ENCODE measurements around the gene AJM1.

Gene AJM1

GRCh38 chr9:136808075-136808805, 34.0 kb upstream of the AJM1 start:
- peaks cover 8 to 63% of the 10 kb centered on the region in 2 donors for H3K36me3 ChIP-seq (replicated peaks in 1 of 2; ENCODE audit: control insufficient read depth in 2 of 2, insufficient read depth in 2 of 2, low read length in 2 of 2)
- H3K9ac ChIP-seq (ENCODE audit: low read depth, low read length, poor library complexity), result peak overlapping the region; percentile 93
- peaks cover 2% of the 10 kb centered on the region in 2 donors for H3K9me3 ChIP-seq (replicated peaks in 1 of 2; ENCODE audit: control insufficient read depth in 2 of 2, insufficient read depth in 1 of 2, low read depth in 1 of 2, low read length in 2 of 2)
- peak overlapping the region; percentile 99 for H2AK5ac ChIP-seq (ENCODE audit: low read depth, low read length)
- H3K4ac ChIP-seq (ENCODE audit: low read length), result peak overlapping the region; percentile 53
- H3K14ac ChIP-seq (ENCODE audit: low read length), result peak overlapping the region; percentile 89
- H2BK12ac ChIP-seq (ENCODE audit: low read length), result no peak overlapping the region
- no peak overlapping the region for H4K91ac ChIP-seq (ENCODE audit: low read depth, low read length, poor library complexity)
- H2AFZ ChIP-seq (ENCODE audit: low read length), result peak overlapping the region; percentile 88
- H3K4me3 ChIP-seq (ENCODE audit: low read length in 2 of 2), result peak overlapping the region; percentile 91 to 96
- H3K27me3 ChIP-seq (ENCODE audit: control insufficient read depth in 3 of 3, insufficient read depth in 3 of 3, low read depth in 1 of 3, low read length in 3 of 3), result no peaks in the 10 kb centered on the region
- H3K4me1 ChIP-seq (ENCODE audit: control insufficient read depth in 2 of 2, insufficient read depth in 1 of 2, low read depth in 1 of 2, low read length in 2 of 2), result peaks cover 8 to 15% of the 10 kb centered on the region in 2 donors
- no peak for DNase-seq (ENCODE audit: low spot score)
- peak overlapping the region; percentile 97 for H3K23ac ChIP-seq (ENCODE audit: low read depth, low read length, poor library complexity)
- peak overlapping the region; percentile 90 for H2BK5ac ChIP-seq (ENCODE audit: low read length)
- no peak overlapping the region for H4K8ac ChIP-seq (ENCODE audit: low read depth, low read length)
- H2BK120ac ChIP-seq (ENCODE audit: low read depth, low read length), result no peak overlapping the region
- peak overlapping the region; percentile 49 for H3K4me2 ChIP-seq (ENCODE audit: insufficient read depth, low read length, poor library complexity, severe bottlenecking)
- H3K79me1 ChIP-seq (ENCODE audit: low read depth, low read length), result peaks cover 12% of the 10 kb centered on the region
- WGBS, 2 donors (ENCODE audit: extremely low coverage in 2 of 2, insufficient read length in 2 of 2, insufficient replicate concordance in 1 of 2), result no CpG with 5 or more reads among the region's 93 CpGs
- H3K18ac ChIP-seq (ENCODE audit: low read length), result peak overlapping the region; percentile 96
- no peak overlapping the region for H3K27ac ChIP-seq (replicated peaks; ENCODE audit: low read length)
- no peak overlapping the region for H2BK15ac ChIP-seq (ENCODE audit: low read length)

- Histone ChIP-seq H2BK12ac (ENCODE audit: low read length) (no peak overlapping the region), H2BK120ac (ENCODE audit: low read depth, low read length) (no peak overlapping the region), H3K27ac (replicated peaks; ENCODE audit: low read length) (no peak overlapping the region), H3K4me3 (ENCODE audit: low read length in 2 of 2) (peak overlapping the region; percentile 91 to 96), H3K27me3 (ENCODE audit: control insufficient read depth in 3 of 3, insufficient read depth in 3 of 3, low read depth in 1 of 3, low read length in 3 of 3) (no peaks in the 10 kb centered on the region), H4K91ac (ENCODE audit: low read depth, low read length, poor library complexity) (no peak overlapping the region), H4K8ac (ENCODE audit: low read depth, low read length) (no peak overlapping the region), H2BK15ac (ENCODE audit: low read length) (no peak overlapping the region), H3K9ac (ENCODE audit: low read depth, low read length, poor library complexity) (no peak overlapping the region), H3K9me3 (replicated peaks in 1 of 2; ENCODE audit: control insufficient read depth in 2 of 2, insufficient read depth in 1 of 2, low read depth in 1 of 2, low read length in 2 of 2) (peaks cover 2% of the 10 kb centered on the region in 2 donors), H3K4me1 (ENCODE audit: control insufficient read depth in 2 of 2, insufficient read depth in 1 of 2, low read depth in 1 of 2, low read length in 2 of 2) (peaks cover 8 to 15% of the 10 kb centered on the region in 2 donors), H3K14ac (ENCODE audit: low read length) (no peak overlapping the region), H3K4me2 (ENCODE audit: insufficient read depth, low read length, poor library complexity, severe bottlenecking) (peak overlapping the region; percentile 49), H2AK5ac (ENCODE audit: low read depth, low read length) (no peak overlapping the region), H2AFZ (ENCODE audit: low read length) (peak overlapping the region; percentile 88), H3K4ac (ENCODE audit: low read length) (no peak overlapping the region), H3K36me3 (replicated peaks in 1 of 2; ENCODE audit: control insufficient read depth in 2 of 2, insufficient read depth in 2 of 2, low read length in 2 of 2) (peaks cover 8 to 67% of the 10 kb centered on the region in 2 donors), H3K18ac (ENCODE audit: low read length) (no peak overlapping the region), H3K23ac (ENCODE audit: low read depth, low read length, poor library complexity) (no peak overlapping the region), H3K79me1 (ENCODE audit: low read depth, low read length) (peaks cover 12% of the 10 kb centered on the region), H2BK5ac (ENCODE audit: low read length) (no peak overlapping the region)
- no peak for DNase-seq (ENCODE audit: low spot score)
- no CpG with 5 or more reads among the region's 14 CpGs for WGBS, 2 donors (ENCODE audit: extremely low coverage in 2 of 2, insufficient read length in 2 of 2, insufficient replicate concordance in 1 of 2)
These were observed 33.5 kb upstream of the AJM1 start for GRCh38 chr9:136808806-136809158.

GRCh38 chr9:136814725-136815421, 27.4 kb upstream of the AJM1 start:
- no peak overlapping the region for H3K4me3 ChIP-seq (ENCODE audit: low read length in 2 of 2)
- no peak overlapping the region for H3K14ac ChIP-seq (ENCODE audit: low read length)
- 100% methylated on average over 2 of the region's 13 CpGs; no CpG with 5 or more reads in 1 of the 2 donors for WGBS, 2 donors (ENCODE audit: extremely low coverage in 2 of 2, insufficient read length in 2 of 2, insufficient replicate concordance in 1 of 2)
- H3K4ac ChIP-seq (ENCODE audit: low read length), result no peak overlapping the region
- H3K4me2 ChIP-seq (ENCODE audit: insufficient read depth, low read length, poor library complexity, severe bottlenecking), result no peak overlapping the region
- H2AK5ac ChIP-seq (ENCODE audit: low read depth, low read length), result no peak overlapping the region
- peaks cover 0 to 4% of the 10 kb centered on the region in 2 donors for H3K4me1 ChIP-seq (ENCODE audit: control insufficient read depth in 2 of 2, insufficient read depth in 1 of 2, low read depth in 1 of 2, low read length in 2 of 2)
- H2BK15ac ChIP-seq (ENCODE audit: low read length), result no peak overlapping the region
- no peak overlapping the region for H2BK5ac ChIP-seq (ENCODE audit: low read length)
- no peak overlapping the region for H2BK12ac ChIP-seq (ENCODE audit: low read length)
- no peak overlapping the region for H3K27ac ChIP-seq (replicated peaks; ENCODE audit: low read length)
- H4K8ac ChIP-seq (ENCODE audit: low read depth, low read length), result no peak overlapping the region
- no peak overlapping the region for H2BK120ac ChIP-seq (ENCODE audit: low read depth, low read length)
- H3K9me3 ChIP-seq (replicated peaks in 1 of 2; ENCODE audit: control insufficient read depth in 2 of 2, insufficient read depth in 1 of 2, low read depth in 1 of 2, low read length in 2 of 2), result peaks cover 0 to 5% of the 10 kb centered on the region in 2 donors
- H3K23ac ChIP-seq (ENCODE audit: low read depth, low read length, poor library complexity), result no peak overlapping the region
- DNase-seq (ENCODE audit: low spot score), result no peak
- H3K9ac ChIP-seq (ENCODE audit: low read depth, low read length, poor library complexity), result no peak overlapping the region
- H3K18ac ChIP-seq (ENCODE audit: low read length), result no peak overlapping the region
- no peaks in the 10 kb centered on the region for H3K27me3 ChIP-seq (ENCODE audit: control insufficient read depth in 3 of 3, insufficient read depth in 3 of 3, low read depth in 1 of 3, low read length in 3 of 3)
- H4K91ac ChIP-seq (ENCODE audit: low read depth, low read length, poor library complexity), result no peak overlapping the region
- peaks cover 6% of the 10 kb centered on the region for H3K79me1 ChIP-seq (ENCODE audit: low read depth, low read length)
- H2AFZ ChIP-seq (ENCODE audit: low read length), result no peak overlapping the region
- H3K36me3 ChIP-seq (replicated peaks in 1 of 2; ENCODE audit: control insufficient read depth in 2 of 2, insufficient read depth in 2 of 2, low read length in 2 of 2), result peaks cover 12 to 84% of the 10 kb centered on the region in 2 donors

- Histone ChIP-seq H2AK5ac (ENCODE audit: low read depth, low read length) (no peak overlapping the region), H3K18ac (ENCODE audit: low read length) (no peak overlapping the region), H3K9me3 (replicated peaks in 1 of 2; ENCODE audit: control insufficient read depth in 2 of 2, insufficient read depth in 1 of 2, low read depth in 1 of 2, low read length in 2 of 2) (peaks cover 0 to 5% of the 10 kb centered on the region in 2 donors), H2BK5ac (ENCODE audit: low read length) (no peak overlapping the region), H2BK120ac (ENCODE audit: low read depth, low read length) (no peak overlapping the region), H3K27ac (replicated peaks; ENCODE audit: low read length) (no peak overlapping the region), H3K4me3 (ENCODE audit: low read length in 2 of 2) (no peak overlapping the region), H2BK12ac (ENCODE audit: low read length) (no peak overlapping the region), H2AFZ (ENCODE audit: low read length) (no peak overlapping the region), H3K14ac (ENCODE audit: low read length) (no peak overlapping the region), H3K36me3 (replicated peaks in 1 of 2; ENCODE audit: control insufficient read depth in 2 of 2, insufficient read depth in 2 of 2, low read length in 2 of 2) (peaks cover 12 to 79% of the 10 kb centered on the region in 2 donors), H3K27me3 (ENCODE audit: control insufficient read depth in 3 of 3, insufficient read depth in 3 of 3, low read depth in 1 of 3, low read length in 3 of 3) (no peaks in the 10 kb centered on the region), H3K9ac (ENCODE audit: low read depth, low read length, poor library complexity) (no peak overlapping the region), H3K4ac (ENCODE audit: low read length) (no peak overlapping the region), H3K4me1 (ENCODE audit: control insufficient read depth in 2 of 2, insufficient read depth in 1 of 2, low read depth in 1 of 2, low read length in 2 of 2) (no peaks in the 10 kb centered on the region), H2BK15ac (ENCODE audit: low read length) (no peak overlapping the region), H3K23ac (ENCODE audit: low read depth, low read length, poor library complexity) (no peak overlapping the region), H3K4me2 (ENCODE audit: insufficient read depth, low read length, poor library complexity, severe bottlenecking) (no peak overlapping the region), H4K8ac (ENCODE audit: low read depth, low read length) (no peak overlapping the region), H4K91ac (ENCODE audit: low read depth, low read length, poor library complexity) (no peak overlapping the region), H3K79me1 (ENCODE audit: low read depth, low read length) (peaks cover 5% of the 10 kb centered on the region)
- no CpG with 5 or more reads among the region's 1 CpG for WGBS, 2 donors (ENCODE audit: extremely low coverage in 2 of 2, insufficient read length in 2 of 2, insufficient replicate concordance in 1 of 2)
- no peak for DNase-seq (ENCODE audit: low spot score)
These were observed 26.9 kb upstream of the AJM1 start for GRCh38 chr9:136815422-136815782.

Data from neuronal stem cell (in vitro differentiated cells).